ENCODE results near the gene REG3G. TPM values are rescaled to one million over a fixed set of nuclear protein-coding genes. Genes with fewer than 3 reads are reported as not detected.
"Not testable (repeated sequence)": the region's sequence is repeated elsewhere in the genome, so short reads cannot be mapped to it uniquely, and the experiment has no call there.

REG3G gene
- total and polyA plus RNA-seq, 4 donors, result 0.13 to 0.96 (median 0.54) TPM

DNA sequence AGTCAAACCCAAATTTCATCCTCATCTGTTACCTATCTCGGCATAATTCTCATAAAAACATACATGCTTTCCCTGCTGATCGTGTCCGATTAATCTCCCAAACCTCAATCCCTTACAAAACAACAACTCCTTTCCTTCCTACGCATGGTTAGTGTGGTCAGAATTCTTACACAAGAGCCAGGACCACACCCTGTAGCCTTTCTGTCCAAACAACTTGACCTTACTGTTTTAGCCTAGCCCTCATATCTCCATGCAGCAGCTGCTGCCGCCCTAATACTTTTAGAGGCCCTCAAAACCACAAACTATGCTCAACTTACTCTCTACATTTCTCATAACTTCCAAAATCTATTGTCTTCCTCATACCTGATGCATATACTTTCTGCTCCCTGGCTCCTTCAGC, 29.3 kb downstream of the REG3G start:
- intact Hi-C loops (cut with DNase I), result not testable (repeated sequence)

DNA sequence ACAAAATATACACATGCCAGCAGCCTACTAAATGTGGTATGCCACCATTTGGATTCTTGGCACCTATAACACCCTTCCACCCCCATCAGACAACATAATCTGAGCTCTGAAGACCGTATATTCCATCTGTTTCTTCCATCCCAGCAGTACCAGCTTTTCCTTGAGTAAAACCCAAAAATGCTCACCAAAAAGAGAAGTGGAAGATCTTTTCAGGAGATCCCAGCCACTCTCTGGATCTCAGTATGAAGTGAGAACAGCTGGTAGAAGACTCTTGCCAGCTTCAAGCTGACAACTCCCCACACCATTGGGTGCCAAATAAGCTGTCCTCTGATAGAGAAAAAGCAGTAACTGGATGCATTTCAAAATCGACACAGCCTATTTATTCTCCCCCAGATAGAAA, 39.7 kb downstream of the REG3G start:
- intact Hi-C loops (cut with DNase I), result no loop called here
- 66% methylated on average over 2 of the region's 2 CpGs for WGBS, 2 donors
- DNase-seq (no peak), ATAC-seq (ENCODE audit: low FRiP score) (no peak)
- H3K36me3 ChIP-seq (ENCODE audit: control insufficient read depth in 1 of 2, insufficient read depth in 2 of 2, low read length in 1 of 2), result no peaks in the 10 kb centered on the region
- H3K27me3 ChIP-seq (ENCODE audit: control insufficient read depth in 1 of 2, insufficient read depth in 2 of 2, low read length in 1 of 2), result no peaks in the 10 kb centered on the region
- no peaks in the 10 kb centered on the region for H3K4me1 ChIP-seq (ENCODE audit: control insufficient read depth in 1 of 2, insufficient read depth in 2 of 2, low read length in 2 of 2)
- H3K4me3 ChIP-seq (ENCODE audit: low read length in 2 of 2), result no peak overlapping the region
- H3K9me3 ChIP-seq (ENCODE audit: control insufficient read depth, low read length), result no peaks in the 10 kb centered on the region
- H3K27ac ChIP-seq (ENCODE audit: low read depth in 1 of 2, low read length in 2 of 2), result no peak overlapping the region

More for the DNA sequence above, 29.3 kb downstream of the REG3G start:
- ATAC-seq (ENCODE audit: low FRiP score); H3K4me3 ChIP-seq (ENCODE audit: low read length in 2 of 2); H3K4me1 ChIP-seq (ENCODE audit: control insufficient read depth in 1 of 2, insufficient read depth in 2 of 2, low read length in 2 of 2); H3K27ac ChIP-seq (ENCODE audit: low read depth in 1 of 2, low read length in 2 of 2); DNase-seq; H3K36me3 ChIP-seq (ENCODE audit: control insufficient read depth in 1 of 2, insufficient read depth in 2 of 2, low read length in 1 of 2); H3K27me3 ChIP-seq (ENCODE audit: control insufficient read depth in 1 of 2, insufficient read depth in 2 of 2, low read length in 1 of 2); H3K9me3 ChIP-seq (ENCODE audit: control insufficient read depth, low read length): not testable (repeated sequence)
- 85 to 91% methylated on average over 4 to 5 of the region's 5 CpGs for WGBS, 2 donors

DNA sequence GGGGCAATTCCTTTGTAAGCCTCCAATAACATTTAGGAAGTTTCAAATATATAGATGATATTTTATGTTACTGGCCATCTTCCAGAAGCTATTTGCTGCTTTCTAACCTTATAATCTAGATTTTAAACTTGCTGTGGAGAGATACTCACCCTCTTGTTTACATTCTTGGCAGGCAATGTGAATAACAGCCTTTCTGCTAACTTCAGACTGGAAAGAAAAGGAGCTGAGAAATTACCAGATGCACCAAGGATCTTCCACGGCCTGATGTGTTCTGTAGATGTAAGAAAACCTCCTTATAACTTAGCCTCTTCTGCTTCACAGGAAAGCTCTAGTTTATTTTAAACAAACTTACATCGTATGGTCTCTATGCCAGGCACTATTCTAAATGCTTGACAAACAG, 45.6 kb downstream of the REG3G start:
- ATAC-seq (ENCODE audit: low FRiP score) (no peak), DNase-seq (no peak)
- 75 to 83% methylated on average over 2 of the region's 2 CpGs for WGBS, 2 donors
- Histone ChIP-seq H3K27me3 (ENCODE audit: control insufficient read depth in 1 of 2, insufficient read depth in 2 of 2, low read length in 1 of 2) (no peaks in the 10 kb centered on the region), H3K4me1 (ENCODE audit: control insufficient read depth in 1 of 2, insufficient read depth in 2 of 2, low read length in 2 of 2) (no peaks in the 10 kb centered on the region), H3K27ac (ENCODE audit: low read depth in 1 of 2, low read length in 2 of 2) (no peak overlapping the region), H3K4me3 (ENCODE audit: low read length in 2 of 2) (no peak overlapping the region), H3K9me3 (ENCODE audit: control insufficient read depth, low read length) (no peaks in the 10 kb centered on the region), H3K36me3 (ENCODE audit: control insufficient read depth in 1 of 2, insufficient read depth in 2 of 2, low read length in 1 of 2) (no peaks in the 10 kb centered on the region)
- intact Hi-C loops (cut with DNase I), result no loop called here

Other genes starting within 250 kb of the REG3G start
- gene REG1B, start 62.3 kb downstream of the REG3G start, total RNA-seq, result 1 to 10 TPM; 3.8 to 4.9 TPM
- 10 to 100 TPM in 1 of 2 donors, 1 to 10 TPM in 1; 4.9 to 16.4 TPM for gene REG1B, start 62.3 kb downstream of the REG3G start, polyA plus RNA-seq
- gene REG1A, start 94.8 kb downstream of the REG3G start, total RNA-seq, result 1 to 10 TPM; 5.2 to 6.3 TPM
- gene REG1A, start 94.8 kb downstream of the REG3G start, polyA plus RNA-seq, result 100 to 1,000 TPM in 1 of 2 donors, 10 to 100 TPM in 1; 17.3 to 160 TPM
- 1 to 10 TPM; 4.1 to 8.3 TPM for gene REG3A, start 134.1 kb downstream of the REG3G start, total RNA-seq
- gene REG3A, start 134.1 kb downstream of the REG3G start, polyA plus RNA-seq, result 10 to 100 TPM in 1 of 2 donors, under 1 TPM in 1; 0.20 to 67.5 TPM